GM19324 (cell line): ENCODE data around the gene CADM2.

Source experiments
- ATAC-seq: cut with Tn5 transposase; IDR thresholded peaks from one replicate; pipeline ENCODE4 v1.9.1; 2021; ENCODE audit warnings: mild to moderate bottlenecking, moderate library complexity; ENCODE audit not compliant: unreplicated experiment, low FRiP score

CADM2 gene

GRCh38 chr3:85740561-85740960 lies 781.8 kb downstream of the CADM2 start:
- ATAC-seq: no peak

GRCh38 chr3:85758442-85758841 lies 799.7 kb downstream of the CADM2 start:
- ATAC-seq: no peak

- ATAC-seq: no peak
Observed at GRCh38 chr3:85760342-85760741, 801.6 kb downstream of the CADM2 start.

- ATAC-seq: no peak
Observed at GRCh38 chr3:85780806-85781205, 822.0 kb downstream of the CADM2 start.

GRCh38 chr3:85781806-85782205 lies 823.0 kb downstream of the CADM2 start:
- ATAC-seq: no peak

- ATAC-seq: no peak
Observed at GRCh38 chr3:85783291-85783690, 824.5 kb downstream of the CADM2 start.

- ATAC-seq: no peak
Observed at GRCh38 chr3:85785766-85786165, 827.0 kb downstream of the CADM2 start.

GRCh38 chr3:85790445-85791030 lies 831.7 kb downstream of the CADM2 start:
- ATAC-seq: no peak

GRCh38 chr3:85796140-85796539 lies 837.4 kb downstream of the CADM2 start:
- no peak for ATAC-seq

GRCh38 chr3:85800676-85801075 lies 841.9 kb downstream of the CADM2 start:
- ATAC-seq: no peak

- no peak for ATAC-seq
Observed at GRCh38 chr3:85801955-85802354, 843.2 kb downstream of the CADM2 start.

GRCh38 chr3:85808755-85809154 lies 850.0 kb downstream of the CADM2 start:
- no peak for ATAC-seq

GRCh38 chr3:85821130-85821756 lies 862.5 kb downstream of the CADM2 start:
- no peak for ATAC-seq

GRCh38 chr3:85835857-85836440 lies 877.2 kb downstream of the CADM2 start:
- no peak for ATAC-seq

- ATAC-seq: no peak
Observed at GRCh38 chr3:85837402-85837801, 878.6 kb downstream of the CADM2 start.

- ATAC-seq: no peak
Observed at GRCh38 chr3:85838921-85839320, 880.1 kb downstream of the CADM2 start.

GRCh38 chr3:85842081-85842480 lies 883.3 kb downstream of the CADM2 start:
- no peak for ATAC-seq

GRCh38 chr3:85846940-85847339 lies 888.2 kb downstream of the CADM2 start:
- no peak for ATAC-seq

GRCh38 chr3:85851071-85851470 lies 892.3 kb downstream of the CADM2 start:
- no peak for ATAC-seq

GRCh38 chr3:85853805-85854204 lies 895.0 kb downstream of the CADM2 start:
- no peak for ATAC-seq

GRCh38 chr3:85862893-85863455 lies 904.2 kb downstream of the CADM2 start:
- no peak for ATAC-seq

GRCh38 chr3:85864896-85865295 lies 906.1 kb downstream of the CADM2 start:
- ATAC-seq: no peak
